HG03565 (cell line): ENCODE results near the gene TCP11L2.
A peak's percentile ranks its signal among the peaks of the same experiment; 100 is the strongest.
"Not testable (repeated sequence)": the region's sequence is repeated elsewhere in the genome, so short reads cannot be mapped to it uniquely, and the experiment has no call there.

Experiments
- ATAC-seq: cut with Tn5 transposase; IDR thresholded peaks from one replicate; pipeline ENCODE4 v1.9.1; 2021; ENCODE audit warnings: mild to moderate bottlenecking, moderate library complexity; ENCODE audit not compliant: unreplicated experiment

TCP11L2 gene

DNA sequence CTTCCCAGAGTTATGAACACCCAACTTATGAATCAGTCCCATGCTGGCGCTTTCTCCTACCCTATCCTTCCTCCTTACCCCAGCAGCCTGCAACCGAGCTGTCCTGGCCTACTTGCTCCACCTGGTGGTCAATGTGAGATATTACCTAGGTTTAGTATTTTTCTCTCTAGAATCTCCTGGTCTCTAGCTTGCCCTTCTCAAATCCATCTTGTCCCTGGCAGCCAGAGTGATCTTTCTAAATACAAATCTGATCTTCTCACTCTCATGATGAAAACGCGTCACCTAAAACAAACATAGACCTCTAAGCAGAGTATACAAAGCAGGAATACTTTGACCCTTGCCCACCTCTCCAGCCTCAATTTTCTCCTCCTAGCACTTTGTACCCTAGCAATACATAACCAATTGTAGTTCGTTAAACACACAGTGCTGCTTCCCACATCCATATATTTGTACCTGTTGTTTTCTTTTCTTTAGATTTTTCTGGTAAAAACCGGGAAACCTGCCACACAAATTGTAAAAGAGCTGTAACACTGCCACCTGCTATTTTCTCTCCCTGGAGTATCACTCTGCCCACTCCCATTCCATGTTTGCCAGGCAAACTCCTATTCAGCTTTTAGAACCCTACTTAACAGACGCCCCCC is 20.0 kb upstream of the TCP11L2 start:
- no peak for ATAC-seq

DNA sequence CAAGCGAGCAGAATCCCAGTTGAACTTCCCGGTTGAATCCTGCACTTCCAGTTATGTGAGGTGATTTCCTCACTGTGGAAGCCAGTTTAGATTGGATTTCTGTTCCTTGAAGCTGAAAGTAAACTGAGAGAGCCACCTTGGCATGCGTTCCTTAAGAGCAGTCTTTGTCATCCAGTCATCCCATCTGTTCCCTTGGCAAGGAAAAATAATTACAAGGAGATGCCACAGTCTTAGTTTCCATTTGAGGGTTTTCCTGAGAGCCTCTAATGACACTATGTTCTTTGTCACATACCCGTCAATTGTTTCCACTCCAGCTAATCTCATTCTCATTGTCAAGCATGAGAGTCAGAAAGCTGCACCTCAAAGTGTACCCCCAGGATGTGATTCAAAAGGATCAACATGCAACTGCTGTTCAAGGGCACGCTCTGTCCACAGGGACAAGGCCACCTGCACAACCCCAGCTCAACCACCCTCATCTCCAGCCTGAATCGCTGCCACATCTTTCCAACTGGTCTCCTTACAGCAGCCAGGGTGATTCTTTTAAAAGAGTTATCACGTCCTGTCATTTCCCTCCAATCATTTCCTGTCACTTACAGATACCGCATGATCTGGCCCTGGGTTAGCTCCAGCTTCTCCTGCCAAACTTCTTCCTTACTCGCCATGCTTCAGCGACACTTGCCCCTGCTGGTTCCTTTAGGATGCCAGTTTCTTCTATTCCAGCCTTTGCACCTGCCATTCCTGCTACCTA is 18.0 kb upstream of the TCP11L2 start:
- no peak for ATAC-seq

DNA sequence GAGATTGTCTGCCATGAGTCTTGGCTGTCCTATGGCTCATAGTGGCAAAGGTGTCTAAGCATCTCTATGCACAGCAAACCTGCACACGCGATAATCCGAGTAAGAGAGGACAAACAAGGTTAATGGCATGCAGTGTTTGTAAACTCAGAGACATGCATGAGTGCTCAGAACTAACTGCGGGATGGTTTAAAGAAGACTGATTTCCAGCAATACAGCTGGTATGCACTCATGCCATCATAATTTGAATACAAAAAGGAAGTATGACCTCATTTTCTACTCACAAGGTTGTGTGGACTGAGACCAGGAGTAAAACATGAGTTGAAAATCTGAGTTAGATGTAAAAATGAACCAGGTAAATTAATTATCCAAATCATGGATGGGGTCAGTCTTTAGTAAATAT is 16.6 kb upstream of the TCP11L2 start:
- ATAC-seq = no peak

DNA sequence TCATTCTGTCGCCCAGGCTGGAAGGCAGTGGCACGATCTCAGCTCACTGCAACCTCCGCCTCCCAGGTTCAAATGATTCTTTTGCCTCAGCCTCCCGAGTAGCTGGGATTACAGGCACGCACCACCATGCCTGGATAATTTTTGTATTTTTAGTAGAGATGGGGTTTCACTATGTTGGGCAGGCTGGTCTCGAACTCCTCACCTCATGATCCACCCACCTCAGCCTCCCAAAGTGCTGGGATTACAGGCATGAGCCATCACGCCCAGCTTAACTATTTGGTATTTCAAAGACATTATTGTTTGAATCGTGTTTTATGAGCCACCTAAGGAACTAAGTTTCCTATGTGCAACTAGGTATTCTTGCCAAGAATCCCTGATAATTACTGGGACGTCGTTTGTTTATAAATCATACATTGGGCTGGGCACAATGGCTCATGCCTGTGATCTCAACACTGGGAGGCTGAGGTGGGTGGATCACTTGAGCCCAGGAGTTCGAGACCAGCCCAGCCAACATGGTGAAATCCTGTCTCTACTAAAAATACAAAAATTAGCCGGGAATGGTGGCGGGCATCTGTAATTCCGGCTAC is 15.9 kb upstream of the TCP11L2 start:
- ATAC-seq = not testable (repeated sequence)

- ATAC-seq = no peak
Observed at GRCh38 chr12:106287364-106287763, 15.2 kb upstream of the TCP11L2 start.

DNA sequence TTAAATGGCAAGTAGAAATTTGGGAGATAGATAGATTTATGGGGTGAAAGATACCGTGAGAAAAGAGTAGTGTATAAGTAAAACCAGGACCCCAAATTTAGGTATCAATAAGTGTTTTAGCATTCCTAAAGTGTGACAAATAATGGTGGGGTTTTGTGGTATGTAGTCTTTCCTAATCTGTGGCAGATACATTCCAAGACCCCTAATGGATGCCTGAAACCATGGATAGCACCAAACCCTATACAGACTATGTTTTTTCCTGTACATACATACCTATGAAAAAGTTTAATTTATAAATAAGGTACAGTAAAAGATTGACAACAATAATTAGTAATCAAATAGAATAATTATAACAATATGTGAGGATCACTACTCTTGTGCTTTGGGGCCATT is 14.4 kb upstream of the TCP11L2 start:
- no peak for ATAC-seq

- no peak for ATAC-seq
Observed at GRCh38 chr12:106288494-106289195, 13.9 kb upstream of the TCP11L2 start.

- ATAC-seq = no peak
Observed at GRCh38 chr12:106289196-106289681, 13.3 kb upstream of the TCP11L2 start.

DNA sequence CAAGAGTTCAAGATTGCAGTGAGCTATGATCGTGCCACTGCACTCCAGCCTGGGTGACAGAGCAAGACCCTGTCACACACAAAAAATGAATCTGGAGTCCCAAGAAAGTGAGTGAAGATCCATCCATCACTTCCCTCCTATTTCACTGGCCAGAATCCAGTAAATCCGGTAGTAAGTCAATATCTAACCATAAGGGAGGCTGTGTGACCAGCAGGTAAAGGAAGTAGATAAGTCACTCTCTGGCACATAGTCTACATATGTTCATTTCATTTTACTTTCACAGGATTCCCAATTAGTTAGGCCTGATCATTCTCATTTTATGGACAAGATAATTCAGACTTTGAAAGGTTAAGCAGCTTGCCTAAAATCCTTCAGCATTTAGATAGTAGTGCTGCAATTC is 11.9 kb upstream of the TCP11L2 start:
- ATAC-seq = no peak

DNA sequence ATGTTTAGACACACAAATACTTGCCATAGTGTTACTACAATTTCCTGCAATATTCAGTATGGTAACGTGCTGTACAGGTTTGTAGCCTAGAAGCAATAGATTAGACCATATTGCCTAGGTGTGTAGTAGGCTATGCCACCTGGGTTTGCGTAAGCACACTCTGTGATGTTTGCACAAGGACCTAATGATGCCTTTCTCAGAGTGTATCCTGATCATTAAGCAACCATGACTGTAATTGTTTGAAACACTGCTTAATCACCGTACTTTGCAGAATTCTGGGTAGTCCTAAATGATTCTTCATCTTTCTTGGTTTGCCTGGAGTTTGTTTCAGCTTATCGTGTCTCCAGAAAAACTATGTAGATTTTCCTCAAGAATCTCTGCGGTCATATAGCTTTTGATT is 11.2 kb upstream of the TCP11L2 start:
- no peak for ATAC-seq

- no peak for ATAC-seq
Observed at GRCh38 chr12:106292339-106292738, 10.2 kb upstream of the TCP11L2 start.

DNA sequence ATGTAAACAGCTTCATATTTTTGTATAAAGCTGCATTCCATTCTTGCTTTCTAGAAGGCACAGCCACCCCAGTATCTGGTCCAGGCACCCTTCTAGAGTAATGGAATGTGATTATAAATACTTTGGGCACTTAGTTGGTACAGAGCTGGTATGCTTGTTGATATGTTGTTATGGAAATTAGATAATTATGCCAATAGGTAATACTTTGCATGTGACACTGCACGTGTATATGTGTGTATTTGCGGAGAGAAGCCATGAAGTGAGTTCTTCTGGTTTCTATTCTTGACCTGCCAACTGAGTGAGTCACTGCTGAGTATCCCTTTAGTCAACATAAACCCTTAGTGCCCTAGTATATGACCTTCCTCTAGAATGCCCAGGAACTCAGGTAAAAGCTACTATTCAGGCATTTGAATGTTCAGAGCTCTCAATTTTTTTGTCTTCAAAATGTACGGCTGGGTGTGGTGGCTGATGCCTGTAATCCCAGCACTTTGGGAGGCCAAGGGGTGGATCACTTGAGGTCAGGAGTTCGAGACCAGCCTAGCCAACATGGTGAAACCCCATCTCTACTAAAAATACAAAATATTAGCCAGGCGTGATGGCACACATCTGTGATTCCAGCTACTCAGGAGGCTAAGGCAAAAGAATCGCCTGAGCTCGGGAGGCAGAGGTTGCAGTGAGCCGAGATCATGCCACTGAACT is 6.2 kb upstream of the TCP11L2 start:
- no peak for ATAC-seq

GRCh38 chr12:106297075-106297474 is 5.5 kb upstream of the TCP11L2 start:
- ATAC-seq = no peak

DNA sequence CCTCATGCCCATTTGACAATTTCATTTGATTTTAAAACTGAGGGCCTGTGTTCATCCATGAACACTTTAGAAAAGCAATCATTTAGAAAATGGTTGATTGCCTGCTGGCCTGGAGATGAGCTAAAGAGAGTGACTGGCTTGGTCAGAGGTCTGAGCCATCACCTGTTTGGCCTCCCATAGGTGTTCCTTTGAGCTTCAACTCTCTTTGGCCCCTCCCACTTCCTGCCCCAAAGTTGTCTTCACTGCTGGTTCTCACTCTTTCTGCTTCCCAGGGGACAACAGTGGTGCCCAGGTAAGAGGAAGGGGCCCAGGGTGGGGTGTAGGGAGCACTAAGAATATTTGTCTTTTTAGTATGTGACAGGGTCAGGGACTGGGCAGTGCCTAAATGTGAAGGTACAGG is 4.9 kb upstream of the TCP11L2 start:
- ATAC-seq = no peak

DNA sequence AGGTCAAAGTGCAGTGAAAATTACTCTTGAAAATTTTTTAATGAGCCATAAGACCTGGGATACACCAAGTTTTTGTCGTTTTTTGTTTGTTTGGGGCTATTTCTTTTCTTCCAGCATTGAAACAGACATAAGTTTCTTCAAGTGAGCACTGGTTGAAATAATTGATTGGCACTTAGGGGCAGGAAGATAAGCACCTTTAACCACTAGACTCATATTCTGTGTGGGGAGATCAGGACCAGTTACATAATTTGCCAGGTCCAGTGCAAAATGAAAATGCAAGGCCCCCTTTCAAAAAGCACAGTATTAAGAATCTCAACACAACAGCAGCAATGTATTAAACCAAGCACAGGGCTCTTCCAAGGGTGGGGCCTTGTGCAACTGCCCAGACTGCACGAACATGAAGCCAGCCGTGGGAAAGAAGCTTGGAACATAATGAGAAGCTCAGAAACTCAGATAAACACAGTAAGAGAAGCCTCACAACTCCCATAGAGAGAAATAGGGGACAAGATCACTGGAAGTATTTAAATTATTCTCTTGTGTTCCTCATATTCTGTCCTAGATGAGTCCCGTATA is 3.2 kb upstream of the TCP11L2 start:
- ATAC-seq = no peak

DNA sequence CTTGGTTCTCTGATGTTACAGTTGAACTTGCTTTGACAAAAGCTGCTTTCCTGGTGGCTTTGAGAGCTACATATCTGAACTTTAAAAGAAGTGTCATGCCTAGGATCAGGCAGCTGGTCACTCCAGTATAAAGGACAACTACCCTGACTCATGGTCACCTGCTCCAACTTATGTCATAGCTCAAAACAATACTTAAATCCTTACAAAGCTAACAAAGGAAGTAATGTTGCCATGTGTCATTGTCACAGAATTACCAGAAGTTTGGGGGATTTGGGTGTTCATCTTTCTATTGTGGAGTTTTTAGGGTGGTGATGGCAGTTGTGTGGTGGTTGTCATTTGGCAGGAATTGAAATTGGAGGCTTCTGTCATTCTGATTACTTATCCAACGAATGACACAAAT is 1.8 kb upstream of the TCP11L2 start:
- ATAC-seq = no peak

DNA sequence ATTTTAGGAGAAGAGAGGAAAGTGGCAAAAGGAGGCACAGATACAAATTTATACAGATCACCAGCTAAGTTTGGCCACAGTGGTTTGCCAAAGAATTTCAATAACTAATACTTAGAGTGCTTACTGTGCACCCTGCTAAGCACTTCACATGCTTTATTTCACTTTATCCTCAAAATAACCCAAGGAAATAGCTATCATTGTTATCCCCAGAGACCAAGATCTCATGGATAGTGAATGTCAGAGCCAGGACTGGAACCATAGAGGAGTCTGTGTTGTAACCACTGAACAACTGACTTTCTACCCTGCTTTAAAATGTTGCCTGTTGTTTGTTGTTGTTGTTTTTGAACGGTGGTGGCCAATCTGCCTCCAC is 1.3 kb upstream of the TCP11L2 start:
- no peak for ATAC-seq

DNA sequence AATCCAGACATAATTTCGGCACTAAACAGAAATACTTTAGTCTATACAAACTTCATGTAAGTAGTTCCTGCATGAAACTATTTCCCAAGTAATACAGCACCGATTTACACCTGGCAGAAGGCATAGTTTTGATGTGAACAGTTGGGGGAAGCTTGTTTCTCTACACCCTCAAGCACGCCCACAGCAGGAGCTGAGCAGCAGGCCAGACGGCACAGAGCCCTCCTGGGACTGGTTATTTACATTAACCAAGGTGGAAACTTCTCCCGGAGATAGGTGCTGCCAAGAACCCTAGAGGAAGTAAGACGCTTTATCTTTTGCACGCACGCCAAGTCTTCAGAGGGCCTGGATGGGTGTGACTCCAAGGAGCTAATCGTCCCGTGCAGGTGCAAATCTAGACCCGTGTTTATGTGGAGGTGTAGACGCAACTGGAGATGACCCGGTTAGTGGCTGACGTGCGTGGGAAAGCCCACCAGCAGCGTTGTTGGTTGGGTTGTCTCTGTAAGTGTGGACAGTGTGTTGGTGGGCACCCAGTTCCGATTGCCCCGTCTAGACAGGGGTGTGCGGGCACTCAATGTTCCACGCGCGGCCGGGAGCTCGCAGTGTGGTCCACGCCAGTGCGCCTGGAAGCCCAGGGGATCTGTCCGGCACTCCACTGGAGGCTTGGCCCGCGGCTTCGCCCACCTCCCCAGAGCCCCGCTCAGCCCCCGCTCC is 767 bp upstream of the TCP11L2 start:
- peak; percentile 60 for ATAC-seq

- no peak for ATAC-seq
Observed at GRCh38 chr12:106303202-106303820, 778 bp downstream of the TCP11L2 start.

GRCh38 chr12:106304001-106304421 is 1.5 kb downstream of the TCP11L2 start:
- no peak for ATAC-seq
